Activated CD4-positive, alpha-beta T cell treated with anti-CD3 and anti-CD28 coated beads for 36 hours (primary cell): Measurements from ENCODE around the gene EFNA1. TPM values are rescaled to one million over a fixed set of nuclear protein-coding genes. Genes with fewer than 3 reads are reported as not detected.
"Not testable (repeated sequence)": the region's sequence is repeated elsewhere in the genome, so short reads cannot be mapped to it uniquely, and the experiment has no call there.

ENCODE experiments used
- ATAC-seq: fragments of 200-7000 bp; cut with Tn5 transposase; one replicate; pipeline ENCODE4 v1.10.0; 2021; ENCODE audit warnings: mild to moderate bottlenecking, moderate library complexity
- CTCF ChIA-PET: fragments of 350-600 bp; sonication (Branson Sonifier 250); formaldehyde crosslinking; loops from one replicate; lab custom pipeline; 2021; ENCODE audit warnings: antibody characterized with exemption; lab: Charles Lee
- POLR2A ChIA-PET: fragments of 350-600 bp; sonication (Branson Sonifier 250); formaldehyde crosslinking; loops from one replicate; lab custom pipeline; 2021; ENCODE audit warnings: antibody characterized with exemption, inconsistent platforms; lab: Charles Lee
- DNase-seq: peaks from one replicate; pipeline ENCODE4 v3.0.0-alpha.2; 2020
- H3K27ac Mint-ChIP-seq: one replicate; pipeline ENCODE4 v1.8.0; 2021; ENCODE audit warnings: mixed read lengths
- H3K27me3 Mint-ChIP-seq: one replicate; pipeline ENCODE4 v1.8.0; 2021; ENCODE audit warnings: mixed read lengths
- H3K36me3 Mint-ChIP-seq: one replicate; pipeline ENCODE4 v1.8.0; 2021; ENCODE audit warnings: low read depth, mixed read lengths
- H3K4me1 Mint-ChIP-seq: one replicate; pipeline ENCODE4 v1.8.0; 2021; ENCODE audit warnings: mixed read lengths
- H3K4me3 Mint-ChIP-seq: one replicate; pipeline ENCODE4 v1.8.0; 2021; ENCODE audit warnings: mild to moderate bottlenecking, moderate library complexity, mixed read lengths
- H3K9me3 Mint-ChIP-seq: one replicate; pipeline ENCODE4 v1.8.0; 2021; ENCODE audit warnings: low read depth, mixed read lengths
- intact Hi-C, 2 experiments: fragments of 100-400 bp; cut with DNase I in 1 of 2; cut with micrococcal nuclease in 1 of 2; formaldehyde crosslinking; loops; one replicate each; pipeline versions ENCODE4 v1.14.2 to v1.15.1; 2022 to 2024; cut with DNase I, micrococcal nuclease
- total RNA-seq, 2 experiments: library from RNA; stranded (reverse); gene quantifications; one replicate each; pipeline ENCODE4 v1.2.3, GENCODE V29; 2021

EFNA1 gene
- total RNA-seq, 2 experiments from 2014 or later: 0.82 to 1.1 TPM

GRCh38 chr1:155158991-155159390 is 31.3 kb downstream of the EFNA1 start:
- no peak overlapping the region for H3K27ac Mint-ChIP-seq
- H3K27me3 Mint-ChIP-seq: no peaks in the 10 kb centered on the region
- H3K9me3 Mint-ChIP-seq: no peaks in the 10 kb centered on the region
- no peaks in the 10 kb centered on the region for H3K4me1 Mint-ChIP-seq
- ATAC-seq: no peak
- ChIA-PET CTCF (interaction anchor here (1.0 kb wide), 1 partner anchor 67 kb away, joined by 3 read pairs; no protein-coding TSS in a partner anchor), POLR2A (no interaction called here)
- DNase-seq: no peak
- intact Hi-C loops: no loop called here
- no peak overlapping the region for H3K4me3 Mint-ChIP-seq
- H3K36me3 Mint-ChIP-seq: no peaks in the 10 kb centered on the region

GRCh38 chr1:155160128-155160527 is 32.5 kb downstream of the EFNA1 start:
- intact Hi-C loops: no loop called here
- ChIA-PET CTCF (interaction anchor here (1.0 kb wide), 2 partner anchors 12 to 69 kb away, joined by 3 read pairs; partner anchors contain the start of gene KRTCAP2), POLR2A (no interaction called here)
- Mint-ChIP-seq H3K4me1 (no peaks in the 10 kb centered on the region), H3K36me3 (no peaks in the 10 kb centered on the region), H3K27ac (no peak overlapping the region), H3K27me3 (no peaks in the 10 kb centered on the region), H3K9me3 (no peaks in the 10 kb centered on the region), H3K4me3 (no peak overlapping the region)
- ATAC-seq (no peak), DNase-seq (no peak)

- H3K36me3 Mint-ChIP-seq, intact Hi-C loops, H3K9me3 Mint-ChIP-seq, H3K27ac Mint-ChIP-seq, DNase-seq, H3K27me3 Mint-ChIP-seq, H3K4me3 Mint-ChIP-seq, ATAC-seq, POLR2A ChIA-PET, H3K4me1 Mint-ChIP-seq: not testable (repeated sequence)
- CTCF ChIA-PET: interaction anchor here (0.6 to 1.3 kb wide), 3 partner anchors 10 to 71 kb away, joined by 3 to 10 read pairs (median 5); partner anchors contain the start of gene KRTCAP2
These were observed 35.0 kb downstream of the EFNA1 start for GRCh38 chr1:155162631-155163030.

GRCh38 chr1:155163785-155164184 is 36.1 kb downstream of the EFNA1 start:
- ATAC-seq, POLR2A ChIA-PET, H3K36me3 Mint-ChIP-seq, H3K4me3 Mint-ChIP-seq, H3K9me3 Mint-ChIP-seq, DNase-seq, intact Hi-C loops, H3K27ac Mint-ChIP-seq, H3K27me3 Mint-ChIP-seq: not testable (repeated sequence)
- CTCF ChIA-PET: interaction anchor here (0.7 to 1.5 kb wide), 5 partner anchors 11 to 111 kb away, joined by 3 to 8 read pairs (median 4); no protein-coding TSS in a partner anchor
- H3K4me1 Mint-ChIP-seq: peaks cover 15% of the 10 kb centered on the region

- H3K36me3 Mint-ChIP-seq, H3K27ac Mint-ChIP-seq, ATAC-seq, intact Hi-C loops, POLR2A ChIA-PET, H3K4me3 Mint-ChIP-seq, DNase-seq, H3K27me3 Mint-ChIP-seq, H3K9me3 Mint-ChIP-seq: not testable (repeated sequence)
- CTCF ChIA-PET: interaction anchor here (0.8 to 1.5 kb wide), 3 partner anchors 10 to 79 kb away, joined by 3 to 8 read pairs (median 4); no protein-coding TSS in a partner anchor
- peaks cover 15% of the 10 kb centered on the region for H3K4me1 Mint-ChIP-seq
These were observed 36.9 kb downstream of the EFNA1 start for GRCh38 chr1:155164625-155165024.

GRCh38 chr1:155166051-155166470 is 38.4 kb downstream of the EFNA1 start:
- intact Hi-C loops: no loop called here

GRCh38 chr1:155166471-155167165 is 38.9 kb downstream of the EFNA1 start:
- POLR2A ChIA-PET: interaction anchor here (0.6 to 1.5 kb wide), 2 partner anchors 75 to 82 kb away, joined by 5 to 10 read pairs; no protein-coding TSS in a partner anchor
- Mint-ChIP-seq H3K9me3 (no peaks in the 10 kb centered on the region), H3K36me3 (peaks cover 17% of the 10 kb centered on the region), H3K27me3 (no peaks in the 10 kb centered on the region), H3K4me1 (peaks cover 19% of the 10 kb centered on the region), H3K27ac (no peak overlapping the region), H3K4me3 (peak overlapping the region; percentile 21)
- DNase-seq (no peak), ATAC-seq (no peak)
- CTCF ChIA-PET: interaction anchor here (0.7 to 5.4 kb wide), 14 partner anchors 11 to 260 kb away, joined by 3 to 64 read pairs (median 6); no protein-coding TSS in a partner anchor
- intact Hi-C loops: loop anchor here in 1 of 2 experiments (1.0 kb wide), 1 partner anchor 75 kb away; no protein-coding TSS in a partner anchor

More at GRCh38 chr1:155166051-155166470, 38.4 kb downstream of the EFNA1 start:
- ChIA-PET POLR2A (no interaction called here), CTCF (interaction anchor here (0.6 to 5.4 kb wide), 12 partner anchors 10 to 259 kb away, joined by 3 to 64 read pairs (median 5); no protein-coding TSS in a partner anchor)
- Mint-ChIP-seq H3K27me3 (no peaks in the 10 kb centered on the region), H3K9me3 (no peaks in the 10 kb centered on the region), H3K36me3 (peaks cover 15% of the 10 kb centered on the region), H3K4me1 (peaks cover 17% of the 10 kb centered on the region), H3K27ac (no peak overlapping the region), H3K4me3 (no peak overlapping the region)
- ATAC-seq (no peak), DNase-seq (no peak)

- intact Hi-C loops: loop anchor here (1.0 kb wide), 2 partner anchors 76 to 104 kb away; partner anchors contain the start of gene EFNA4 (in 1 of the 2)
These were observed 39.8 kb downstream of the EFNA1 start for GRCh38 chr1:155167166-155168104.

GRCh38 chr1:155168105-155168445 is 40.4 kb downstream of the EFNA1 start:
- H3K27ac Mint-ChIP-seq, H3K4me3 Mint-ChIP-seq, DNase-seq, ATAC-seq, H3K9me3 Mint-ChIP-seq, H3K27me3 Mint-ChIP-seq: not testable (repeated sequence)
- ChIA-PET CTCF (interaction anchor here (0.6 to 5.4 kb wide), 20 partner anchors 9 to 608 kb away, joined by 3 to 64 read pairs (median 6); partner anchors contain the start of genes DPM3, PBXIP1 and SLC50A1), POLR2A (interaction anchor here (1.5 kb wide), 1 partner anchor 76 kb away, joined by 10 read pairs; no protein-coding TSS in a partner anchor)
- intact Hi-C loops: loop anchor here in 1 of 2 experiments (1.0 kb wide), 2 partner anchors 77 to 105 kb away; partner anchors contain the start of gene EFNA4
- Mint-ChIP-seq H3K36me3 (peaks cover 26% of the 10 kb centered on the region), H3K4me1 (peaks cover 28% of the 10 kb centered on the region)

More at GRCh38 chr1:155167166-155168104, 39.8 kb downstream of the EFNA1 start:
- peaks cover 23% of the 10 kb centered on the region for H3K36me3 Mint-ChIP-seq
- peaks cover 26% of the 10 kb centered on the region for H3K4me1 Mint-ChIP-seq
- POLR2A ChIA-PET: interaction anchor here (0.6 to 1.5 kb wide), 2 partner anchors 76 to 82 kb away, joined by 5 to 10 read pairs; no protein-coding TSS in a partner anchor
- peak overlapping the region; percentile 1 for H3K27ac Mint-ChIP-seq
- H3K4me3 Mint-ChIP-seq: peak overlapping the region; percentile 21
- DNase-seq (peak; percentile 95), ATAC-seq (peak; percentile 88)
- CTCF ChIA-PET: interaction anchor here (0.6 to 5.4 kb wide), 24 partner anchors 9 to 1085 kb away, joined by 3 to 64 read pairs (median 5); partner anchors contain the start of genes DPM3, PBXIP1 and SLC50A1
- no peaks in the 10 kb centered on the region for H3K27me3 Mint-ChIP-seq
- H3K9me3 Mint-ChIP-seq: no peaks in the 10 kb centered on the region

- H3K27ac Mint-ChIP-seq: no peak overlapping the region
- intact Hi-C loops: loop anchor here in 1 of 2 experiments (1.0 kb wide), 2 partner anchors 77 to 105 kb away; partner anchors contain the start of gene EFNA4
- no peak for ATAC-seq
- no peaks in the 10 kb centered on the region for H3K27me3 Mint-ChIP-seq
- no peaks in the 10 kb centered on the region for H3K9me3 Mint-ChIP-seq
- peaks cover 28% of the 10 kb centered on the region for H3K36me3 Mint-ChIP-seq
- CTCF ChIA-PET: interaction anchor here (0.6 to 5.4 kb wide), 22 partner anchors 9 to 607 kb away, joined by 3 to 64 read pairs (median 6); partner anchors contain the start of genes DPM3, PBXIP1 and SLC50A1
- POLR2A ChIA-PET: interaction anchor here (1.5 kb wide), 1 partner anchor 77 kb away, joined by 10 read pairs; no protein-coding TSS in a partner anchor
- peaks cover 34% of the 10 kb centered on the region for H3K4me1 Mint-ChIP-seq
- DNase-seq: no peak
- no peak overlapping the region for H3K4me3 Mint-ChIP-seq
These were observed 41.0 kb downstream of the EFNA1 start for GRCh38 chr1:155168456-155169210.
